GM19455 (cell line): ENCODE data around the gene TBC1D3E.
"Not testable (repeated sequence)": the region's sequence is repeated elsewhere in the genome, so short reads cannot be mapped to it uniquely, and the experiment has no call there.

Experiments used
- ATAC-seq: cut with Tn5 transposase; IDR thresholded peaks from one replicate; pipeline ENCODE4 v1.9.1; 2021; ENCODE audit not compliant: unreplicated experiment

TBC1D3E gene

GRCh38 chr17:38127651-38128050 is at the start of gene TBC1D3E:
Gene TBC1D3E (plus strand): TSS chr17:38127951. CDS start chr17:38129496, 1,545 bp downstream.
- ATAC-seq = not testable (repeated sequence)

- not testable (repeated sequence) for ATAC-seq
These were observed 40.4 kb upstream of the TBC1D3E start for GRCh38 chr17:38087344-38087743.

GRCh38 chr17:38088120-38088519 is 39.6 kb upstream of the TBC1D3E start:
- not testable (repeated sequence) for ATAC-seq

GRCh38 chr17:38094059-38094694 is 33.6 kb upstream of the TBC1D3E start:
- not testable (repeated sequence) for ATAC-seq

- not testable (repeated sequence) for ATAC-seq
These were observed 28.5 kb upstream of the TBC1D3E start for GRCh38 chr17:38099262-38099661.

GRCh38 chr17:38119829-38120228 is 7.9 kb upstream of the TBC1D3E start:
- not testable (repeated sequence) for ATAC-seq

- ATAC-seq = not testable (repeated sequence)
These were observed 7.1 kb downstream of the TBC1D3E start for GRCh38 chr17:38134860-38135259.
